A549 (cell line): Measurements from ENCODE around the gene LMO7. TPM values are rescaled to one million over a fixed set of nuclear protein-coding genes. Genes with fewer than 3 reads are reported as not detected.

ENCODE experiments used
- ATAC-seq, 2 experiments: fragments of 200-7000 bp in 1 of 2; fragments of >200 bp in 1 of 2; cut with Nextera tagmentation in 1 of 2; cut with Tn5 transposase in 1 of 2; 3 replicates each; pipeline versions ENCODE4 v1.8.0 to v1.9.1; 2018 to 2020; ENCODE audit warnings: mild to moderate bottlenecking in 1 of 2, moderate library complexity in 1 of 2
- CTCF ChIA-PET: fragments of 300-600 bp; sonication (Branson Sonifier 250); formaldehyde crosslinking; extraction: SDS; loops from one replicate; lab custom pipeline; 2021; ENCODE audit warnings: antibody characterized with exemption, inconsistent platforms; lab: Yijun Ruan, JAX
- POLR2A ChIA-PET: fragments of 350-600 bp; formaldehyde crosslinking; extraction: SDS; loops from one replicate; lab custom pipeline; 2021; ENCODE audit warnings: antibody characterized with exemption, inconsistent platforms; lab: Yijun Ruan, JAX
- DNase-seq, 2 experiments: peaks; one replicate each; pipeline versions ENCODE4 v3.0.0 to v3.0.0-alpha.2; 2011 to 2016; ENCODE audit warnings: low read depth in 1 of 2, low spot score in 1 of 2
- FAIRE-seq: peaks from 2 replicates; lab custom pipeline; 2011; peaks lifted over from hg19 to GRCh38; lab: Jason Lieb, UNC
- H3K27ac ChIP-seq, 2 experiments: fragments of >200 bp; sonication (Bioruptor Twin); formaldehyde crosslinking; 3 replicates each; pipeline ENCODE4 v1.5.1; 2016 to 2017
- H3K4me1 ChIP-seq: fragments of >200 bp; sonication (Bioruptor Twin); formaldehyde crosslinking; 3 replicates; pipeline ENCODE4 v1.6.1; 2016
- H3K4me2 ChIP-seq: fragments of >200 bp; sonication (Bioruptor Twin); formaldehyde crosslinking; 3 replicates; pipeline ENCODE4 v1.6.1; 2016
- H3K4me3 ChIP-seq: fragments of >200 bp; sonication (Bioruptor Twin); formaldehyde crosslinking; 3 replicates; pipeline ENCODE4 v1.5.1; 2016
- H3K9me3 ChIP-seq: fragments of >200 bp; sonication (Bioruptor Twin); formaldehyde crosslinking; 3 replicates; pipeline ENCODE4 v1.6.1; 2016
- BCL3 ChIP-seq: fragments of >200 bp; sonication (Bioruptor Twin); formaldehyde crosslinking; IDR thresholded peaks from 3 replicates; pipeline ENCODE4 v1.6.1; 2016
- CBX2 ChIP-seq: fragments of 200-600 bp; sonication (generic); IDR thresholded peaks from 2 replicates; pipeline ENCODE4 v1.6.1; 2016; ENCODE audit warnings: low read depth, mild to moderate bottlenecking, borderline replicate concordance
- CBX8 ChIP-seq: fragments of 200-600 bp; sonication (generic); IDR thresholded peaks from 2 replicates; pipeline ENCODE4 v1.6.1; 2016
- CHD2 ChIP-seq: fragments of 150-350 bp; IDR thresholded peaks from 2 replicates; pipeline ENCODE4 v1.6.1; 2014; ENCODE audit warnings: low read length; ENCODE audit not compliant: partially characterized antibody
- CTCF ChIP-seq: fragments of >200 bp; sonication (Bioruptor Twin); formaldehyde crosslinking; IDR thresholded peaks from 3 replicates; pipeline ENCODE4 v1.5.1; 2016
- EHMT2 ChIP-seq: fragments of 200-600 bp; sonication (generic); IDR thresholded peaks from 2 replicates; pipeline ENCODE4 v1.6.1; 2016; ENCODE audit warnings: antibody characterized with exemption, low read depth, mild to moderate bottlenecking, moderate library complexity
- ELK1 ChIP-seq: fragments of 150-350 bp; IDR thresholded peaks from 2 replicates; pipeline ENCODE4 v1.6.1; 2014; ENCODE audit warnings: low read depth, mild to moderate bottlenecking, low read length
- FOSL2 ChIP-seq, 2 experiments: fragments of 450-650 bp in 1 of 2; fragments of >200 bp in 1 of 2; sonication (Bioruptor Twin) in 1 of 2; formaldehyde crosslinking; IDR thresholded peaks; 2 replicates each; pipeline versions ENCODE4 v1.5.0 to v1.6.1; 2016 to 2020; ENCODE audit warnings: mild to moderate bottlenecking in 1 of 2, moderate library complexity in 1 of 2
- FOXS1 ChIP-seq: fragments of 250-450 bp; sonication (Bioruptor Pico); IDR thresholded peaks from 2 replicates; pipeline ENCODE4 v1.5.0; 2020; ENCODE audit warnings: mild to moderate bottlenecking, moderate library complexity
- HES2 ChIP-seq: fragments of >200 bp; sonication (Bioruptor Twin); formaldehyde crosslinking; IDR thresholded peaks from 2 replicates; pipeline ENCODE4 v1.6.1; 2016
- HMGXB4 ChIP-seq: fragments of 250-450 bp; sonication (Bioruptor Pico); IDR thresholded peaks from 2 replicates; pipeline ENCODE4 v1.5.0; 2021; ENCODE audit warnings: mild to moderate bottlenecking, moderate library complexity, borderline replicate concordance
- HOXB13 ChIP-seq: fragments of 250-450 bp; sonication (Bioruptor Pico); IDR thresholded peaks from 2 replicates; pipeline ENCODE4 v1.5.0; 2020; ENCODE audit warnings: low read depth, mild to moderate bottlenecking, moderate library complexity
- JUN ChIP-seq, 2 experiments: fragments of >200 bp; sonication (Bioruptor Twin); formaldehyde crosslinking; IDR thresholded peaks; 2 replicates in 1 of 2; 3 replicates in 1 of 2; pipeline ENCODE4 v1.6.1; 2016 to 2017
- JUNB ChIP-seq: fragments of >200 bp; sonication (Bioruptor Twin); formaldehyde crosslinking; IDR thresholded peaks from 2 replicates; pipeline ENCODE4 v1.6.1; 2016
- KDM5A ChIP-seq: fragments of 200-600 bp; sonication (generic); IDR thresholded peaks from 2 replicates; pipeline ENCODE4 v1.6.1; 2016; ENCODE audit warnings: antibody characterized with exemption, mild to moderate bottlenecking
- MAFK ChIP-seq: fragments of 450-650 bp; IDR thresholded peaks from 2 replicates; pipeline ENCODE4 v1.6.1; 2014; ENCODE audit not compliant: partially characterized antibody
- NFE2L2 ChIP-seq: fragments of 150-350 bp; conservative IDR thresholded peaks from 2 replicates; pipeline ENCODE4 v1.6.1; 2014; ENCODE audit warnings: low read length
- NR3C1 ChIP-seq: fragments of >200 bp; sonication (Bioruptor Twin); formaldehyde crosslinking; IDR thresholded peaks from 3 replicates; pipeline ENCODE4 v1.6.1; 2017
- PHF8 ChIP-seq: fragments of 200-600 bp; sonication (generic); IDR thresholded peaks from 2 replicates; pipeline ENCODE4 v1.6.1; 2016; ENCODE audit warnings: low read depth, mild to moderate bottlenecking, antibody characterized with exemption, moderate library complexity, borderline replicate concordance
- POLR2AphosphoS2 ChIP-seq: conservative IDR thresholded peaks from 2 replicates; pipeline ENCODE4 v1.6.1; 2012; ENCODE audit warnings: low read length, improper control_type of control experiment, inconsistent platforms
- RCOR1 ChIP-seq: fragments of 150-350 bp; IDR thresholded peaks from 2 replicates; pipeline ENCODE4 v1.6.1; 2014; ENCODE audit warnings: antibody characterized with exemption, low read length, low read depth
- RFX5 ChIP-seq: fragments of 450-650 bp; IDR thresholded peaks from 2 replicates; pipeline ENCODE4 v1.7.1; 2014; ENCODE audit warnings: antibody characterized with exemption, mild to moderate bottlenecking, moderate library complexity
- RNF2 ChIP-seq: fragments of 200-600 bp; sonication (generic); IDR thresholded peaks from 2 replicates; pipeline ENCODE4 v1.6.1; 2016; ENCODE audit warnings: low read depth, mild to moderate bottlenecking, antibody characterized with exemption, moderate library complexity, borderline replicate concordance
- SREBF2 ChIP-seq: fragments of 450-650 bp; IDR thresholded peaks from 2 replicates; pipeline ENCODE4 v1.6.1; 2014; ENCODE audit warnings: mild to moderate bottlenecking, moderate library complexity
- TFCP2L1 ChIP-seq: fragments of 250-450 bp; sonication (Bioruptor Pico); IDR thresholded peaks from 2 replicates; pipeline ENCODE4 v1.5.0; 2021; ENCODE audit warnings: mild to moderate bottlenecking
- ZFP36 ChIP-seq: fragments of 450-650 bp; IDR thresholded peaks from 2 replicates; pipeline ENCODE4 v1.6.1; 2014; ENCODE audit warnings: borderline replicate concordance; ENCODE audit not compliant: partially characterized antibody
- ZSCAN20 ChIP-seq: fragments of 250-450 bp; sonication (Bioruptor Pico); IDR thresholded peaks from 2 replicates; pipeline ENCODE4 v1.8.0; 2022; ENCODE audit warnings: mild to moderate bottlenecking, moderate library complexity
- WGBS: methylation state at CpG from one replicate; pipeline ENCODE4 v1.1.6; 2017; ENCODE audit errors: missing lambda C conversion rate; 5-methylcytosine and 5-hydroxymethylcytosine counted together
- polyA plus RNA-seq, 4 experiments: library from polyadenylated mRNA; depleted of rRNA in 3 of 4; stranded (reverse); fragments of >200 nt; fragmentation: RNase III in 1 of 4; extraction: RNeasy Plus Mini Kit Qiagen cat#74134 plus additional on column Dnase treatment in 1 of 4; gene quantifications; 2 replicates in 3 of 4; 3 replicates in 1 of 4; pipeline ENCODE4 v1.2.3, GENCODE V29; 2011 to 2017

Gene LMO7
- polyA plus RNA-seq, 2 of the 4 experiments (the other 2 are of a cell fraction): 23.4 to 33.2 TPM

- no peak for FAIRE-seq
- TF ChIP-seq RNF2 (no peak), PHF8 (no peak), ZSCAN20 (CRISPR knock-in tag) (no peak), CBX8 (no peak), HES2 (no peak), ELK1 (no peak), JUNB (no peak)
- Histone ChIP-seq H3K4me2 (peak overlapping the region; percentile 99), H3K27ac (peak overlapping the region in 1 of 2 experiments; percentile 64; a peak in 2 of 6 replicates), H3K9me3 (no peaks in the 10 kb centered on the region), H3K4me3 (no peak overlapping the region), H3K4me1 (peaks cover 57% of the 10 kb centered on the region)
- WGBS: 53% methylated on average over 2 of the region's 2 CpGs
- ATAC-seq: no peak; a peak in 1 of 6 replicates
- POLR2A ChIA-PET: no interaction called here
- CTCF ChIA-PET: interaction anchor here (0.7 to 2.0 kb wide), 3 partner anchors 49 to 75 kb away, joined by 3 to 7 read pairs (median 3); no protein-coding TSS in a partner anchor
- DNase-seq: no peak
These were observed 128.3 kb downstream of the LMO7 start for GRCh38 chr13:75764251-75764925.

DNA sequence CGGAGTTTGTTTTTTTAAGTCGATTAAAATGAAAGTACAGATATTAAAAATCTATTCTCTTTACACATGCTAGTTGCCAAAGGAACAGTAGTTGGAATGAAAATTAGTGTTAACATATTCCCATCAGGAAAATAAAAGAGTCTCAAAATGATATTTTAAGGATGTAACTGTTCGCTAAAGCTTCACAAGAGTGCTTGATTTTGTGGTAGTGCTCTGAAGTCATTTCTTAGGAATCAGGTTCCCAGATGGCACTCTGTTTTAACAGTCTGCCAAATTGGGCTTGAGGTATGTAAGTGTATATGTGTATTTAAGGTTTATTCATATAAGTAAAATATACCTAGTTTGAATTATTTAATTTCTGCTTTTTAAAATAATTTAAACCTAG, 128.8 kb downstream of the LMO7 start:
- FAIRE-seq (no peak), DNase-seq (no peak), ATAC-seq (no peak)
- H3K4me1 ChIP-seq: peaks cover 57% of the 10 kb centered on the region
- POLR2A ChIA-PET: no interaction called here
- no peak overlapping the region for H3K27ac ChIP-seq
- TF ChIP-seq NFE2L2: no peak
- no peak for TF ChIP-seq TFCP2L1 (CRISPR knock-in tag)
- TF ChIP-seq EHMT2: no peak
- no peak for TF ChIP-seq RCOR1
- TF ChIP-seq RFX5: no peak
- TF ChIP-seq KDM5A: no peak
- TF ChIP-seq CBX2: no peak
- no peak for TF ChIP-seq BCL3
- no peak for TF ChIP-seq FOXS1
- no peak for TF ChIP-seq POLR2AphosphoS2
- peak overlapping the region; percentile 99; the same call in 2 of the 3 replicates for H3K4me2 ChIP-seq
- 52% methylated on average over 3 of the region's 3 CpGs for WGBS
- CTCF ChIA-PET: interaction anchor here (1.0 to 2.0 kb wide), 2 partner anchors 49 to 69 kb away, joined by 3 to 7 read pairs; no protein-coding TSS in a partner anchor
- H3K9me3 ChIP-seq: no peaks in the 10 kb centered on the region
- no peak overlapping the region for H3K4me3 ChIP-seq

GRCh38 chr13:75766636-75767035, 130.5 kb downstream of the LMO7 start:
- FAIRE-seq (no peak), DNase-seq (no peak), ATAC-seq (no peak)
- 62% methylated on average over 2 of the region's 2 CpGs for WGBS
- Histone ChIP-seq H3K4me2 (0 out of 3 replicates have a peak overlapping the region, but pooled peaks have one; percentile 73), H3K9me3 (no peaks in the 10 kb centered on the region), H3K4me3 (no peak overlapping the region), H3K27ac (no peak overlapping the region), H3K4me1 (peaks cover 72% of the 10 kb centered on the region)
- CTCF ChIA-PET: no interaction called here
- POLR2A ChIA-PET: no interaction called here
- no peak for TF ChIP-seq HES2
- TF ChIP-seq FOSL2 (IDR thresholded peaks at IDR 0.05): no peak
- no peak for TF ChIP-seq FOSL2 (CRISPR knock-in tag; IDR thresholded peaks at IDR 0.05)
- no peak for TF ChIP-seq ZFP36
- no peak for TF ChIP-seq EHMT2
- TF ChIP-seq MAFK: no peak
- no peak for TF ChIP-seq HOXB13 (CRISPR knock-in tag)
- TF ChIP-seq NR3C1: no peak
- TF ChIP-seq HMGXB4: no peak
- TF ChIP-seq RNF2: no peak
- no peak for TF ChIP-seq SREBF2
- TF ChIP-seq CTCF: no peak
- TF ChIP-seq CHD2: no peak
- no peak for TF ChIP-seq JUN (IDR thresholded peaks at IDR 0.05)
